ENCODE data around the gene EFNA2.

EFNA2 gene

GRCh38 chr19:1252221-1252820 is 33.4 kb upstream of the EFNA2 start:
- ATAC-seq (replicated peaks; ENCODE audit: extremely low read depth, poor library complexity, severe bottlenecking) (peak; percentile 6), DNase-seq (ENCODE audit: low spot score in 2 of 2) (peak; percentile 53 to 69)
- no peaks in the 10 kb centered on the region for H3K9me3 Mint-ChIP-seq
- H3K27me3 Mint-ChIP-seq = no peaks in the 10 kb centered on the region
- peak overlapping the region; percentile 94 for H3K4me3 Mint-ChIP-seq
- peaks cover 15% of the 10 kb centered on the region for H3K4me1 Mint-ChIP-seq
- peaks cover 67% of the 10 kb centered on the region for H3K36me3 Mint-ChIP-seq (ENCODE audit: insufficient read depth)
- H3K27ac Mint-ChIP-seq (ENCODE audit: low read depth) = peak overlapping the region; percentile 93

DNA sequence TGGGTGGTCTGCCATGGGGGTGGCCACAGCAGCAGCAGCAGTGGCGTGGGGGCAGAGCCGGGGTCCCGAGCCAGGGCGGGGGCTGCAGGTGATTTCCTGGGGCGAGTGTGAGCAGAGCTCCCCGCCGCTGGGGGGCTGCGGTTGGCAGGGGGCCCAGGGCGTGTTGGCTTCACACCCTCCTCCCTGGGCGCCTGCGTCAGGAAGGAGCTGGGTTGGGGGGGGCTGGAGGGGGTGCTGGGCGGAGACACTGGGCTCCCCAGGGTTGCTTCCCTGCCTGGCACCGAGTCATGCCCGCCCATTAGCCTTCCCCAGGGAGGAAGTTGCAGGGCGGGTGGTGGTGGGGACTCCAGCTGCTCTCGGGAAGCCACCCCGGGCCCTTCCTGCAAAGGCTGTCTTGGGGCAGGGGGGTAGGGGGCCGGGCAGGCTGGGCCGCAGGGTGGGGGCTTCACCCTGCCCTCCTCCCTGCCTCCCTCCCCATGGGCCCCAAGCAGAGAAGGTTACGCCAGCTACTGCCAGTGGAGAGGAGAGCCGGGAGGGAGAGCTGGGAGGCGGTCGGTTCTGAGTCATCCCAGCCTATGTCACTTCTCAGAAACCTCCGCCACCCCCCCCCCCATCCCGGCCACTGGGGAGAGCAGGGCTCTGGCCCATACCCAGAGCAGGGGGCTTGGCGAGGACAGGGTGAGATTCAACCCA is 32.7 kb upstream of the EFNA2 start:
- ATAC-seq (replicated peaks; ENCODE audit: extremely low read depth, poor library complexity, severe bottlenecking) = peak; percentile 31
- Mint-ChIP-seq H3K27me3 (no peaks in the 10 kb centered on the region), H3K4me3 (peak overlapping the region; percentile 94), H3K4me1 (peaks cover 21% of the 10 kb centered on the region), H3K27ac (ENCODE audit: low read depth) (peak overlapping the region; percentile 93), H3K36me3 (ENCODE audit: insufficient read depth) (peaks cover 73% of the 10 kb centered on the region), H3K9me3 (no peaks in the 10 kb centered on the region)
- DNase-seq (ENCODE audit: low spot score in 2 of 2) = peak; percentile 57 to 80

- peaks cover 25% of the 10 kb centered on the region for H3K4me1 Mint-ChIP-seq
Observed at GRCh38 chr19:1253514-1254080, 32.1 kb upstream of the EFNA2 start.

GRCh38 chr19:1254081-1254527 is 31.6 kb upstream of the EFNA2 start:
- ATAC-seq (replicated peaks; ENCODE audit: extremely low read depth, poor library complexity, severe bottlenecking) = no peak
- Mint-ChIP-seq H3K4me1 (peaks cover 29% of the 10 kb centered on the region), H3K4me3 (peak overlapping the region; percentile 50), H3K36me3 (ENCODE audit: insufficient read depth) (peaks cover 79% of the 10 kb centered on the region), H3K27ac (ENCODE audit: low read depth) (no peak overlapping the region), H3K9me3 (no peaks in the 10 kb centered on the region), H3K27me3 (no peaks in the 10 kb centered on the region)
- no peak for DNase-seq (ENCODE audit: low spot score in 2 of 2)

More at GRCh38 chr19:1253514-1254080, 32.1 kb upstream of the EFNA2 start:
- Mint-ChIP-seq H3K36me3 (ENCODE audit: insufficient read depth) (peaks cover 77% of the 10 kb centered on the region), H3K9me3 (no peaks in the 10 kb centered on the region), H3K27me3 (no peaks in the 10 kb centered on the region), H3K4me3 (peak overlapping the region; percentile 94), H3K27ac (ENCODE audit: low read depth) (peak overlapping the region; percentile 93)
- DNase-seq (ENCODE audit: low spot score in 2 of 2) (no peak), ATAC-seq (replicated peaks; ENCODE audit: extremely low read depth, poor library complexity, severe bottlenecking) (no peak)

DNA sequence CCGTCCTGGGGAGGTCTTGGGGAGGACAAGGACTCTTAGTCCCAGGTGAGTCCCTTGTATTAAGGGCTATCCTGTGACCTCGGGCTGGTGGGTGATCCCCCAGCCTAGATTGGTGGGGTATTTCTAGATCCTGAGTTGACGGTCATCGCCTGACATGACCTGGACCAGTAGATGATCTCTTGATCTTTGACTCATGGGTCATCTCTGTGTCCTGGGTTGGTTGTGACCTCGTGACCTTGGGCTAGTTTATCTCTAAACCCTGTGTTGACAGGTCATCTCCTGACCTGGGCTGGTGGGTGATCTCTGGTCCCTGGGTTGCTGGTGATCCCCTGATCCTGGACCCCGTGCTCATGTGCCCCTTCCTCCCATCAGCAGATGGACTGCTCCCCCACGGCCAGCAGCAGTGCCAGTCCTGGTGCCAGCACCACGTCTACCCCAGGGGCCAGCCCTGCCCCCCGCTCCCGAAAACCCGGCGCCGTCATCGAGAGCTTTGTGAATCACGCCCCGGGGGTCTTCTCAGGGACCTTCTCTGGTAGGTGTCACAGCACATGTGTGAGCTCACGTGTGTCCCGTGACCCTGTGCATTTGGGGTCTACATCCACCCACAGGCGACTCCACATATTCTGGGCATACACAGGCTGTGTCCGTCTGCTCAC is 31.0 kb upstream of the EFNA2 start:
- Mint-ChIP-seq H3K36me3 (ENCODE audit: insufficient read depth) (peaks cover 83% of the 10 kb centered on the region), H3K4me1 (peaks cover 35% of the 10 kb centered on the region), H3K27me3 (no peaks in the 10 kb centered on the region), H3K27ac (ENCODE audit: low read depth) (peak overlapping the region; percentile 44), H3K9me3 (no peaks in the 10 kb centered on the region), H3K4me3 (peak overlapping the region; percentile 50)
- DNase-seq (ENCODE audit: low spot score in 2 of 2) = no peak
- ATAC-seq (replicated peaks; ENCODE audit: extremely low read depth, poor library complexity, severe bottlenecking) = no peak

GRCh38 chr19:1255186-1256161 is 30.2 kb upstream of the EFNA2 start:
- no peaks in the 10 kb centered on the region for H3K9me3 Mint-ChIP-seq
- peaks cover 85% of the 10 kb centered on the region for H3K36me3 Mint-ChIP-seq (ENCODE audit: insufficient read depth)
- ATAC-seq (replicated peaks; ENCODE audit: extremely low read depth, poor library complexity, severe bottlenecking) (no peak), DNase-seq (ENCODE audit: low spot score in 2 of 2) (no peak)
- peak overlapping the region; percentile 50 for H3K4me3 Mint-ChIP-seq
- peak overlapping the region; percentile 44 for H3K27ac Mint-ChIP-seq (ENCODE audit: low read depth)
- H3K4me1 Mint-ChIP-seq = peaks cover 39% of the 10 kb centered on the region
- H3K27me3 Mint-ChIP-seq = no peaks in the 10 kb centered on the region

DNA sequence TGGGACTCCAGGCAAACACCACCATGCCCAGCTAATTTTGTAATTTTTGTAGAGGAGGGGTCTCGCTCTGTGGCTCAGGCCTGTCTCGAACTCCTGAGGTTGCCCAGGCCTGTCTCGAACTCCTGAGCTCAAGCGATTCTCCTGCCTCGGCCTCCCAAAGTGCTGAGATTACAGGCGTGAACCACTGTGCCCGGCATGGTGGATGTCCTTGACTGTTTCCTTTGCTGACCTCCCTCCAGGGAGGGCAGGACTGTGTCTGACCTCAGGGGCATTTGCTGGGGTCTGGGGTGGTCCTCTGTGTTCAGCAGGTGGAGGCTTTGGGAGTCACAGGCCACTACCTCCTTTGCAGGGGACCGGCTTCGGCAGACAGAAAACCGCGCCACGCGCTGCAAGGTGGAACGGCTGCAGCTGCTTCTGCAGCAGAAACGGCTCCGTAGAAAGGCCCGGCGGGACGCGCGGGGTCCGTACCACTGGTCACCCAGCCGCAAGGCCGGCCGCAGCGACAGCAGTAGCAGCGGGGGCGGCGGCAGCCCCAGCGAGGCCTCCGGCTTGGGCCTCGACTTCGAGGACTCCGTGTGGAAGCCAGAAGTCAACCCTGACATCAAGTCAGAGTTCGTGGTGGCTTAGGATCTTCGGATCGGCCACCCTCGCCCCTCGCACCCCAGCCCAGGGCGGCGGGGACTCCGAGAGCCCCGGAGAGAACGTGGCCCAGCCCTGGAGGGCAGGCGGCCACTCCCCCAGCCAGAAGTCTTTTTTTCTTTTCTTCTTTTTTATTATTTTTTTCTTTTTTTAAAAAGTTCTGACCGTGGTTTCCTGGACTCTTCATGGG is 28.8 kb upstream of the EFNA2 start:
- Mint-ChIP-seq H3K4me3 (peak overlapping the region; percentile 95), H3K27ac (ENCODE audit: low read depth) (peak overlapping the region; percentile 100), H3K27me3 (no peaks in the 10 kb centered on the region), H3K4me1 (peaks cover 41% of the 10 kb centered on the region), H3K36me3 (ENCODE audit: insufficient read depth) (peaks cover 85% of the 10 kb centered on the region), H3K9me3 (no peaks in the 10 kb centered on the region)
- no peak for ATAC-seq (replicated peaks; ENCODE audit: extremely low read depth, poor library complexity, severe bottlenecking)
- DNase-seq (ENCODE audit: low spot score in 2 of 2) = no peak

DNA sequence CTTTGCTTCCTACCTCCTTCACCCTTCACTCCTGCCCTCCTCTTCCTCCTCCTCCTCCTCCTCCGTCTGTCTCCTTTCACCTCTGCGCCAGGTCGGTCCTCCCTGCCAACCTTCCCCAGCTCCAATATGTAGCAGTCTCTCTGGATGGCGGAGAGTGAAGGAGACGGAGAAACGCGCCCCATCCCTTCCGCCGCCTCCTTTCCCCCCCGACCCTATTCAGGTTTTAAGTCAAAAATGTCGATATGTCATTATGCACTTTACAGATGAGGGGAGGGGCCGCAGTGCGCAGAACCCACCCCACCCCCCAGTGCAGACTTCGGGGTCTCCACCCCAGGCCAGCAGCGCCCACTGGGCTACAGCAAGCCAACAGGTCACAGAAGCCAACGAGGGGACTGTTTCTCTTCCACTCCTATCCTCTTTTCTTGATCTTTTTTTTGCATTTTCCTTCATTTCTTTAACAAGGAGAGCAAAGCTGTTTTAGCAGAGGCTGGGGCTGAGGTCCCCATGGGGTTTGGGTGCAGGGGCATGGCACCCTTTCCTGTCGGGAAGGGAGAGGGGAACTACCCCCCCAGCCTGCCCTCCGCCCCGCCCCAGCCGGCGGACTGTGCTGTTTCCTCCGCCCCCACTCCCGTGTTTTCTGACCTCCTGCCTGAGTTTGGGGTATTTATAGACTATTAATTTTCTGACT is 28.1 kb upstream of the EFNA2 start:
- peaks cover 77% of the 10 kb centered on the region for H3K36me3 Mint-ChIP-seq (ENCODE audit: insufficient read depth)
- peaks cover 45% of the 10 kb centered on the region for H3K4me1 Mint-ChIP-seq
- peak overlapping the region; percentile 95 for H3K4me3 Mint-ChIP-seq
- ATAC-seq (replicated peaks; ENCODE audit: extremely low read depth, poor library complexity, severe bottlenecking) (no peak), DNase-seq (ENCODE audit: low spot score in 2 of 2) (no peak)
- no peaks in the 10 kb centered on the region for H3K27me3 Mint-ChIP-seq
- peak overlapping the region; percentile 100 for H3K27ac Mint-ChIP-seq (ENCODE audit: low read depth)
- H3K9me3 Mint-ChIP-seq = no peaks in the 10 kb centered on the region

DNA sequence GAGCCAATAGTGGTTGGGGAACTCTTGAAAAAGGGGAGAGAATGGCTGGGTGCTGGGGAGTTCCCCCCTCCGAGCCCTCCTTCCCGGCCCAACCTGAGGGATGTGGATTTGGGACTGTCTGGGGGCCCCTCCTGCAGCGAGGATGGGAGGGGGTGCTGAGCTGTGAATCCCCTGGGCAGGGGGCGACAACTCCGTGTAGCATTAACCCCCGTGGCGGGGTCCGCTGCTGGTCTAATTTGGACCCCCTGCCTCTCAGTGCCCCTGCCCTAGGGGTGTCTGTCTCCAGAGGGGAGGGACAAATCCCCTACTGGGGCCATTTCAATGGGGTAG is 27.5 kb upstream of the EFNA2 start:
- no peaks in the 10 kb centered on the region for H3K9me3 Mint-ChIP-seq
- peak overlapping the region; percentile 95 for H3K4me3 Mint-ChIP-seq
- DNase-seq (ENCODE audit: low spot score in 2 of 2) (no peak), ATAC-seq (replicated peaks; ENCODE audit: extremely low read depth, poor library complexity, severe bottlenecking) (no peak)
- no peaks in the 10 kb centered on the region for H3K27me3 Mint-ChIP-seq
- H3K36me3 Mint-ChIP-seq (ENCODE audit: insufficient read depth) = peaks cover 73% of the 10 kb centered on the region
- H3K4me1 Mint-ChIP-seq = peaks cover 50% of the 10 kb centered on the region
- peak overlapping the region; percentile 100 for H3K27ac Mint-ChIP-seq (ENCODE audit: low read depth)

GRCh38 chr19:1258707-1259205 is 26.9 kb upstream of the EFNA2 start:
- H3K4me1 Mint-ChIP-seq = peaks cover 48% of the 10 kb centered on the region
- H3K36me3 Mint-ChIP-seq (ENCODE audit: insufficient read depth) = peaks cover 67% of the 10 kb centered on the region
- ATAC-seq (replicated peaks; ENCODE audit: extremely low read depth, poor library complexity, severe bottlenecking) (peak; percentile 5), DNase-seq (ENCODE audit: low spot score in 2 of 2) (no peak)
- H3K4me3 Mint-ChIP-seq = peak overlapping the region; percentile 95
- no peaks in the 10 kb centered on the region for H3K9me3 Mint-ChIP-seq
- no peaks in the 10 kb centered on the region for H3K27me3 Mint-ChIP-seq
- H3K27ac Mint-ChIP-seq (ENCODE audit: low read depth) = peak overlapping the region; percentile 100
